Activated CD4-positive, alpha-beta memory T cell treated with anti-CD3 and anti-CD28 coated beads, Interleukin-2, amount 10 ng/mL, durations not matched to agents 7 days and 5 days (primary cell): ENCODE data around the gene CRISP3. TPM values are rescaled to one million over a fixed set of nuclear protein-coding genes. Genes with fewer than 3 reads are reported as not detected.
"Not testable (repeated sequence)": the region's sequence is repeated elsewhere in the genome, so short reads cannot be mapped to it uniquely, and the experiment has no call there.

ENCODE experiments used
- CTCF ChIA-PET: fragments of 350-600 bp; sonication (Branson Sonifier 250); formaldehyde crosslinking; loops from one replicate; lab custom pipeline; 2021; ENCODE audit warnings: antibody characterized with exemption, inconsistent platforms; lab: Charles Lee
- POLR2A ChIA-PET: fragments of 350-600 bp; sonication (Branson Sonifier 250); formaldehyde crosslinking; loops from one replicate; lab custom pipeline; 2021; ENCODE audit warnings: antibody characterized with exemption; lab: Charles Lee
- DNase-seq: peaks from one replicate; pipeline ENCODE4 v3.0.0-alpha.2; 2020
- H3K27ac Mint-ChIP-seq: one replicate; pipeline ENCODE4 v1.8.0; 2021; ENCODE audit warnings: mild to moderate bottlenecking, mixed read lengths
- H3K27me3 Mint-ChIP-seq: one replicate; pipeline ENCODE4 v1.8.0; 2021; ENCODE audit warnings: mixed read lengths
- H3K36me3 Mint-ChIP-seq: one replicate; pipeline ENCODE4 v1.8.0; 2021; ENCODE audit warnings: low read depth, mixed read lengths
- H3K4me1 Mint-ChIP-seq: one replicate; pipeline ENCODE4 v1.8.0; 2021; ENCODE audit warnings: mixed read lengths
- H3K4me3 Mint-ChIP-seq: one replicate; pipeline ENCODE4 v1.8.0; 2021; ENCODE audit warnings: mild to moderate bottlenecking, mixed read lengths
- H3K9me3 Mint-ChIP-seq: one replicate; pipeline ENCODE4 v1.8.0; 2021; ENCODE audit warnings: mixed read lengths
- total RNA-seq, 2 experiments: library from RNA; stranded (reverse); gene quantifications; one replicate each; pipeline ENCODE4 v1.2.3, GENCODE V29; 2021

CRISP3 gene
- total RNA-seq, 2 experiments from 2014 or later: not detected

DNA sequence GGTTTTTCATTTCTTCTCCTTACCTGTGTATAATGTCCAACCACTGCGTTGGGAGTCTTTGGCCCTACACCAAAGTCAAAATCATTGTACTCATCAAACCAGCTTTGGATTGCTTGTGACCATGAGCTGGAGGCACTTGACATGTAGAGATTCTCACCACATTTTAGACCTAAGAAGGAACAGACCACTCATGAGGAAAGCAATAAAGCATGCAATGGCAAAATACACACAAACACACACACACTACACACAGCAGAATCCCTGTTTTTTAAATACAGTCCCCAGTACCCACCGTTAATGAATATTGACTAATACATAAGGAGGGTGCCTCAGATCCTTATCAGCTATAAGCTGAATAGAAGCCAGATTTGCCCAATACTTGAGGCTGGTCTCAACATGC is 10.5 kb downstream of the CRISP3 start:
- CTCF ChIA-PET: no interaction called here
- H3K27ac Mint-ChIP-seq: no peak overlapping the region
- peaks cover under 1% of the 10 kb centered on the region for H3K9me3 Mint-ChIP-seq
- POLR2A ChIA-PET: no interaction called here
- H3K27me3 Mint-ChIP-seq: no peaks in the 10 kb centered on the region
- H3K36me3 Mint-ChIP-seq: no peaks in the 10 kb centered on the region
- H3K4me3 Mint-ChIP-seq: no peak overlapping the region
- no peaks in the 10 kb centered on the region for H3K4me1 Mint-ChIP-seq
- no peak for DNase-seq

- Mint-ChIP-seq H3K9me3 (peaks cover 2% of the 10 kb centered on the region), H3K36me3 (no peaks in the 10 kb centered on the region), H3K4me1 (no peaks in the 10 kb centered on the region), H3K27ac (no peak overlapping the region), H3K27me3 (no peaks in the 10 kb centered on the region), H3K4me3 (no peak overlapping the region)
- DNase-seq: no peak
- ChIA-PET POLR2A (no interaction called here), CTCF (no interaction called here)
These were observed 11.4 kb downstream of the CRISP3 start for GRCh38 chr6:49732781-49733180.

GRCh38 chr6:49730251-49730650 is 13.9 kb downstream of the CRISP3 start:
- Mint-ChIP-seq H3K27me3 (no peaks in the 10 kb centered on the region), H3K9me3 (peaks cover 2% of the 10 kb centered on the region), H3K27ac (no peak overlapping the region), H3K36me3 (no peaks in the 10 kb centered on the region), H3K4me1 (no peaks in the 10 kb centered on the region), H3K4me3 (no peak overlapping the region)
- POLR2A ChIA-PET: no interaction called here
- no peak for DNase-seq
- CTCF ChIA-PET: no interaction called here

GRCh38 chr6:49723917-49724316 is 20.3 kb downstream of the CRISP3 start:
- H3K4me1 Mint-ChIP-seq, DNase-seq, H3K27me3 Mint-ChIP-seq, H3K4me3 Mint-ChIP-seq, H3K36me3 Mint-ChIP-seq, H3K27ac Mint-ChIP-seq, CTCF ChIA-PET, H3K9me3 Mint-ChIP-seq, POLR2A ChIA-PET: not testable (repeated sequence)

DNA sequence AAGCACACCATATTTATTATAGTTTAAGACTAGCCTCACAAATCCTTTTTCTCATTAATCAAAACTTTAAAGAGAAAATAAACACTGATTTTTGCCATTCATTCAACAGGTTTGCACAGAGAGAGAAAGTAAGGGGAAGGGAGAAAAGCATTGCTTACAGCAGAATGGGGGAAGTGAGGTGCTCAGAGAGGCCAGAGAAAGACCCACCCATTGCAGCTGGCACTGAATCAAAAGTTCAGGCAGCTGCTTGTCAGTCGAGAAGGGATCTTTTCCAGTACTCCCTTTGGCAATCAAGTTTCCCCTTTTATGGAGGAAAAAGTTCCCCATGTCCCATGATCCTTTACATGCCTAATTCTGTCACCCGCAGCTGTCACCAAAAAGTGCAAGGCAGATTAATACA is 22.9 kb downstream of the CRISP3 start:
- no peak overlapping the region for H3K27ac Mint-ChIP-seq
- no peak overlapping the region for H3K4me3 Mint-ChIP-seq
- H3K9me3 Mint-ChIP-seq: peaks cover 8% of the 10 kb centered on the region
- no peak for DNase-seq
- CTCF ChIA-PET: no interaction called here
- no peaks in the 10 kb centered on the region for H3K36me3 Mint-ChIP-seq
- H3K27me3 Mint-ChIP-seq: no peaks in the 10 kb centered on the region
- POLR2A ChIA-PET: no interaction called here
- H3K4me1 Mint-ChIP-seq: no peaks in the 10 kb centered on the region

DNA sequence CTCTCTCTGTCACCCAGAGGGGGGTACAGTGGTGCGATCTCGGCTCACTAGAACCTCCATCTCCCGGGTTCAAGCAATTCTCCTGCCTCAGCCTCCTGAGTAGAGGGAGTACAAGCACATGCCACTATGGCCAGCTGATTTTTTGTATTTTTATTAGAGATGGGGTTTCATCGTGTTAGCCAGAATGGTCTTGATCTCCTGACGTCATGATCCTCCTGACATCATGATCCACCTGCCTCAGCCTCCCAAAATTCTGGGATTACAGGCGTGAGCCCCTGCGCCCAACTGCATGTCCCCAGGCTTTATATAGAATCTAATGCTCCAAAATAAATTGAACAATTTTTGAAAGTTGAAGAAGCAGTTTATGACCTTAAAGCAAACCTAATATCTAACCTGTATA is 23.8 kb downstream of the CRISP3 start:
- Mint-ChIP-seq H3K27ac (no peak overlapping the region), H3K9me3 (peaks cover 8% of the 10 kb centered on the region), H3K27me3 (no peaks in the 10 kb centered on the region), H3K4me3 (no peak overlapping the region), H3K4me1 (no peaks in the 10 kb centered on the region), H3K36me3 (no peaks in the 10 kb centered on the region)
- POLR2A ChIA-PET: no interaction called here
- CTCF ChIA-PET: no interaction called here
- DNase-seq: no peak

- ChIA-PET POLR2A (no interaction called here), CTCF (no interaction called here)
- Mint-ChIP-seq H3K9me3 (no peaks in the 10 kb centered on the region), H3K36me3 (no peaks in the 10 kb centered on the region), H3K27me3 (no peaks in the 10 kb centered on the region), H3K4me1 (no peaks in the 10 kb centered on the region), H3K27ac (no peak within 1 kb of the TSS), H3K4me3 (no peak within 1 kb of the TSS)
- no peak for DNase-seq
These were observed 30.8 kb downstream of the CRISP3 start, which contains the start of gene CRISP2 for GRCh38 chr6:49713346-49713745. TSS of gene CRISP2 (minus strand) at chr6:49713543. CDS start at chr6:49709196, 4,347 bp downstream.

GRCh38 chr6:49698478-49698877 is 45.7 kb downstream of the CRISP3 start:
- ChIA-PET POLR2A (no interaction called here), CTCF (no interaction called here)
- Mint-ChIP-seq H3K27me3 (no peaks in the 10 kb centered on the region), H3K4me1 (no peaks in the 10 kb centered on the region), H3K27ac (no peak overlapping the region), H3K36me3 (no peaks in the 10 kb centered on the region), H3K9me3 (peaks cover under 1% of the 10 kb centered on the region), H3K4me3 (no peak overlapping the region)
- DNase-seq: no peak

DNA sequence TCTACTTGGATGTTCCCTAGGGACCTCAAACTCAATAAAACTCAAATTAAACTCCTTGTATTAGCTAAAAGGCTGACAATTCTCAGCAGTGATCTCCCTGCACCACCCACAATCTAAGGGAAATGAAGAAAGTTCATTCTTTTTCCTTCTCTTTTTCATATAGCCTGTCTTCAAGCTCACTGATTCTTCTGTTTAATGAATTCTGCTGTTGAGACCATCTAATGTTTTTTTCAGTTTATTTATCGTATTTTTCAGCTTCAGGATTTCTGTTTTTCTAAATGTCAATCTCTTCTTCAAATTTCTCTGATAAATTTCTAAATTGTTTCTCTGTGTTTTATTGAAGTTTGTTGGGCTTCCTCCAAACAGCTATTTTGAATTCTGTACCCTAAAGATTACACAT is 50.7 kb downstream of the CRISP3 start:
- H3K4me3 Mint-ChIP-seq: no peak overlapping the region
- H3K27me3 Mint-ChIP-seq: no peaks in the 10 kb centered on the region
- POLR2A ChIA-PET: no interaction called here
- H3K27ac Mint-ChIP-seq: no peak overlapping the region
- DNase-seq: no peak
- H3K4me1 Mint-ChIP-seq: no peaks in the 10 kb centered on the region
- peaks cover 3% of the 10 kb centered on the region for H3K9me3 Mint-ChIP-seq
- CTCF ChIA-PET: no interaction called here
- no peaks in the 10 kb centered on the region for H3K36me3 Mint-ChIP-seq

GRCh38 chr6:49692534-49692933 is 51.7 kb downstream of the CRISP3 start:
- ChIA-PET POLR2A (no interaction called here), CTCF (no interaction called here)
- Mint-ChIP-seq H3K4me3 (no peak overlapping the region), H3K4me1 (no peaks in the 10 kb centered on the region), H3K27ac (no peak overlapping the region), H3K36me3 (no peaks in the 10 kb centered on the region), H3K27me3 (no peaks in the 10 kb centered on the region), H3K9me3 (peaks cover 3% of the 10 kb centered on the region)
- no peak for DNase-seq

Other genes with a start within 250 kb of the CRISP3 start
- gene GLYATL3, start 244.5 kb downstream of the CRISP3 start, total RNA-seq: not detected
- under 1 TPM in 1 of 2 experiments, not detected in 1; 0.48 TPM for gene C6orf141, start 193.7 kb downstream of the CRISP3 start, total RNA-seq
- not detected for gene RHAG, start 107.5 kb downstream of the CRISP3 start, total RNA-seq
- gene CRISP2, start 30.8 kb downstream of the CRISP3 start, total RNA-seq: not detected
- gene PGK2, start 42.9 kb upstream of the CRISP3 start, total RNA-seq: not detected
- not detected for gene CRISP1, start 122.1 kb upstream of the CRISP3 start, total RNA-seq
- gene DEFB114, start 219.8 kb upstream of the CRISP3 start, total RNA-seq: not detected
- not detected for gene DEFB113, start 225.2 kb upstream of the CRISP3 start, total RNA-seq